Gastroesophageal sphincter (tissue), 4 donors: ENCODE measurements around the gene SLC25A33. TPM values are rescaled to one million over a fixed set of nuclear protein-coding genes. Genes with fewer than 3 reads are reported as not detected.
"Not testable (repeated sequence)": the region's sequence is repeated elsewhere in the genome, so short reads cannot be mapped to it uniquely, and the experiment has no call there.

Experiments
- ATAC-seq: fragments of 150-250 bp; one replicate; pipeline ENCODE4 v1.9.1; 2016; ENCODE audit warnings: mild to moderate bottlenecking, moderate library complexity
- H3K27ac ChIP-seq, 4 donors: fragments of 200-600 bp; sonication (generic) in 3 of 4; 1 replicate in 3 of 4; 2 replicates in 1 of 4; pipeline ENCODE4 v1.5.1; 2016 to 2019
- H3K27me3 ChIP-seq: fragments of 200-600 bp; sonication (generic); one replicate; pipeline ENCODE4 v1.5.1; 2019
- H3K36me3 ChIP-seq, 2 donors: fragments of 200-600 bp; sonication (generic); one replicate each; pipeline ENCODE4 v1.5.1; 2019; ENCODE audit warnings: control low read depth in 1 of 2
- H3K4me1 ChIP-seq, 3 donors: fragments of 200-600 bp; sonication (generic); 1 replicate in 2 of 3; 2 replicates in 1 of 3; pipeline ENCODE4 v1.5.1; 2016 to 2019; ENCODE audit warnings: control low read depth in 2 of 3
- H3K4me3 ChIP-seq, 2 donors: fragments of 200-600 bp; sonication (generic); one replicate each; pipeline ENCODE4 v1.5.1; 2019; ENCODE audit warnings: mild to moderate bottlenecking in 1 of 2, moderate library complexity in 1 of 2
- H3K9me3 ChIP-seq, 3 donors: fragments of 200-600 bp; sonication (generic); one replicate each; pipeline ENCODE4 v1.5.1; 2017 to 2019; ENCODE audit warnings: control low read depth in 2 of 3
- EP300 ChIP-seq: sonication (generic); formaldehyde crosslinking; IDR thresholded peaks from one replicate; pipeline ENCODE4 v1.6.1; 2017; ENCODE audit warnings: antibody characterized with exemption, mild to moderate bottlenecking
- POLR2A ChIP-seq, 2 donors: fragments of 450-650 bp; IDR thresholded peaks; one replicate each; pipeline ENCODE4 v1.6.1; 2017; ENCODE audit warnings: antibody characterized with exemption in 2 of 2, mild to moderate bottlenecking in 2 of 2, moderate library complexity in 1 of 2
- POLR2AphosphoS5 ChIP-seq: sonication (generic); formaldehyde crosslinking; IDR thresholded peaks from one replicate; pipeline ENCODE4 v1.6.1; 2017; ENCODE audit warnings: antibody characterized with exemption
- whole genome bisulfite sequencing, 2 donors: methylation state at CpG; one replicate each; pipeline ENCODE4 v1.1.5; 2018; ENCODE audit warnings: low coverage in 1 of 2; 5-methylcytosine and 5-hydroxymethylcytosine counted together
- total RNA-seq, 4 donors: library from RNA; depleted of rRNA; stranded (reverse); fragments of >200 nt; gene quantifications; one replicate each; pipeline ENCODE4 v1.1.0, GENCODE V29; 2016
- TF ChIP-seq, protein P1 (sequence below), 4 experiments: fragments of 200-600 bp in 2 of 4; fragments of 450-650 bp in 2 of 4; sonication (generic) in 1 of 4; IDR thresholded peaks; one replicate each; pipeline ENCODE4 v1.5.1; 2017 to 2019; ENCODE audit warnings: antibody characterized with exemption in 4 of 4, mild to moderate bottlenecking in 2 of 4, moderate library complexity in 2 of 4

SLC25A33 gene
- total RNA-seq, 4 donors from 2014 or later: 7.0 to 11.5 (median 10.5) TPM

DNA sequence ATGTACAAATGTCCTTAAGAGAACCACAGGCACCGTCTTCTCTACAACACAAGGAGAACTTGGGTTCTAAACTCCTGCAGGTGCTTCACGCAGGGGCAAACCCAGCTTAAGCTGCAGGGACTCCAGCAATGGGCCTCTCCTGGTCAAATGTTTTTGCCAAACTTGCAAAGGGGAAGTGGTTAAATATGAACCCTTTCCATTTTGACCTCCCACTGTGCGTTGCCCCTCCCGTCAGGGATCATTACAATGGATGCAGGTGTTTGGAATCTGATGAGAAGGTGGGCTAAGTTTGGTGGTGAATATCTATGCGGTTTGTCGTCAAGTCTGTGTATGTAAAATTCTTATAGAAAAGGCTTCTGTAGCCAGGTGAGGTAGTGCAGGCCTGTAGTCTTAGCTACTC is 29.1 kb upstream of the SLC25A33 start:
- no peaks in the 10 kb centered on the region for H3K9me3 ChIP-seq
- H3K4me1 ChIP-seq: no peaks in the 10 kb centered on the region
- H3K27me3 ChIP-seq: no peaks in the 10 kb centered on the region
- H3K27ac ChIP-seq: no peak overlapping the region
- ATAC-seq: no peak
- no peak for TF ChIP-seq POLR2A (IDR thresholded peaks at IDR 0.05)
- no peak for TF ChIP-seq EP300
- no peak for TF ChIP-seq POLR2AphosphoS5
- TF ChIP-seq, protein P1, sequence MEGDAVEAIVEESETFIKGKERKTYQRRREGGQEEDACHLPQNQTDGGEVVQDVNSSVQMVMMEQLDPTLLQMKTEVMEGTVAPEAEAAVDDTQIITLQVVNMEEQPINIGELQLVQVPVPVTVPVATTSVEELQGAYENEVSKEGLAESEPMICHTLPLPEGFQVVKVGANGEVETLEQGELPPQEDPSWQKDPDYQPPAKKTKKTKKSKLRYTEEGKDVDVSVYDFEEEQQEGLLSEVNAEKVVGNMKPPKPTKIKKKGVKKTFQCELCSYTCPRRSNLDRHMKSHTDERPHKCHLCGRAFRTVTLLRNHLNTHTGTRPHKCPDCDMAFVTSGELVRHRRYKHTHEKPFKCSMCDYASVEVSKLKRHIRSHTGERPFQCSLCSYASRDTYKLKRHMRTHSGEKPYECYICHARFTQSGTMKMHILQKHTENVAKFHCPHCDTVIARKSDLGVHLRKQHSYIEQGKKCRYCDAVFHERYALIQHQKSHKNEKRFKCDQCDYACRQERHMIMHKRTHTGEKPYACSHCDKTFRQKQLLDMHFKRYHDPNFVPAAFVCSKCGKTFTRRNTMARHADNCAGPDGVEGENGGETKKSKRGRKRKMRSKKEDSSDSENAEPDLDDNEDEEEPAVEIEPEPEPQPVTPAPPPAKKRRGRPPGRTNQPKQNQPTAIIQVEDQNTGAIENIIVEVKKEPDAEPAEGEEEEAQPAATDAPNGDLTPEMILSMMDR (IDR thresholded peaks at IDR 0.05): no peak
- WGBS, 2 donors: 92 to 98% methylated on average over 2 to 6 of the region's 6 CpGs
- H3K36me3 ChIP-seq: no peaks in the 10 kb centered on the region
- no peak overlapping the region for H3K4me3 ChIP-seq

DNA sequence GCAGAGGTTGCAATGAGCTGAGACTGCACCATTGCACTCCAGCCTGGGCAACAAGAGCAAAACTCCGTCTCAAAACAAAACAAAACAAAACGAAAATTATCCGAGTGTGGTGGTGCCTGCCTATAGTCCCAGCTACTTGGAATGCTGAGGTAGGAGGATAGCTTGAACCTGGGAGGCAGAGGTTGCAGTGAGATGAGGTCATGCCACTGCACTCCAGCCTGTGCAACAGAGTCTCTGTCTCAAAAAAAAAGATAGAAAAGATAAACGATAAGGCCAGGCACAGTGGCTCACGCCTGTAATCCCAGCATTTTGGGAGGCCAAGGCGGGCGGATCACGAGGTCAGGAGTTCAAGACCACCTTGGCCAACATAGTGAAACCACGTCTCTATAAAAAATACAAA is 23.7 kb upstream of the SLC25A33 start:
- not testable (repeated sequence) for H3K9me3 ChIP-seq, H3K4me3 ChIP-seq, H3K4me1 ChIP-seq, H3K27me3 ChIP-seq, H3K27ac ChIP-seq, ATAC-seq, H3K36me3 ChIP-seq
- WGBS, 2 donors: 91 to 93% methylated on average over 7 to 9 of the region's 9 CpGs

DNA sequence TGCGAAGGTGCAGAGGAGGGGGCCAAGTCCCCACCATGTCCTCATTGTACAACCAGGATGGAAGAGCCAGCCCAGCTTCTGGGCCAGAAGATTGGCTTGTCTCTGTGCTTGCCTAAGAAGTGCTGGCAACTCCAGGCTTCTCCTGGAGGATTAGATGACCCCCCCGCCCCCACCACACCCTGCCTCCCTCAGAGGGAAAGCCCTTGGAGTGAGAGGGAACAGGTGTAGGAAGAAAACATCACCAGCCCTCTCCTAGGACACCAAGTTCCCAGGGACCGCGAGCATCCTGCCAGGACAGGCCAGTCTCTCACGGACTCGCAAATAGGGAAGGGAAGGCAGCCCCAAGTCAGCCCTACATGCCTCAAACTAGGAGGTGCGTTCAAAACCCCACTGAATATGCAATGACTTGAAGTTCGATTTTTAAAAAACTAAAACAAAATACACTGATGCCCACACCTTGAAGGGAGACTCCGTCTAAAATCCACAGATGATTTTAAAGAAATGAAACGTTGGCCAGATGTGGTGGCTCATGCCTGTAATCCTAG is 20.7 kb upstream of the SLC25A33 start:
- H3K27ac ChIP-seq: no peak overlapping the region
- H3K9me3 ChIP-seq: no peaks in the 10 kb centered on the region
- no peaks in the 10 kb centered on the region for H3K36me3 ChIP-seq
- 58 to 76% methylated on average over 2 to 5 of the region's 10 CpGs for WGBS, 2 donors
- no peak for ATAC-seq
- TF ChIP-seq POLR2AphosphoS5: no peak
- TF ChIP-seq EP300: no peak
- TF ChIP-seq, protein P1 (IDR thresholded peaks at IDR 0.05): no peak
- no peak for TF ChIP-seq POLR2A (IDR thresholded peaks at IDR 0.05)
- no peaks in the 10 kb centered on the region for H3K4me1 ChIP-seq
- no peak overlapping the region for H3K4me3 ChIP-seq
- no peaks in the 10 kb centered on the region for H3K27me3 ChIP-seq

DNA sequence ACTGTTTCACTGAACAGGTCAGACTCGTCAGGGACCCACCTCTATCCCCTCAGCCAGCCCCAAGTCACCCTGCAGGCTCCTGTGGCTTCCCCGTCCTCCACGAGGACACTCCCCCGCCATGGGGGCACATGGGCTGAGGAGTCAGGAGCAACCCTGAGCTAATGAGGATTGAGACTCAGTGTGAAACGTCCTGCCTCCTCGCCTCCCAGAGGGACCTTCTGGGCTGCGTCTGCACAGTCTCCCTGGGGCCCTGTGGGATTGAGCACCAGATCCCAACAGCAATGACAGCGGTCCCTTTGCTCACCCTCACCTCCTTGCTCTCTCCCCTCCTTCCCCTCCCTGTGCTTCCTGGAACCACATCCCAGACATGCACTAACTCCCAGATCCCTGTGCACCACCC is 18.9 kb upstream of the SLC25A33 start:
- H3K9me3 ChIP-seq: no peaks in the 10 kb centered on the region
- TF ChIP-seq POLR2AphosphoS5: no peak
- no peak for TF ChIP-seq POLR2A (IDR thresholded peaks at IDR 0.05)
- no peak for TF ChIP-seq EP300
- TF ChIP-seq, protein P1 (IDR thresholded peaks at IDR 0.05): no peak
- H3K27me3 ChIP-seq: no peaks in the 10 kb centered on the region
- no peak overlapping the region for H3K27ac ChIP-seq
- H3K4me1 ChIP-seq: no peaks in the 10 kb centered on the region
- WGBS, 2 donors: 49% methylated on average over 4 of the region's 8 CpGs; no CpG with 5 or more reads in 1 of the 2 donors
- no peaks in the 10 kb centered on the region for H3K36me3 ChIP-seq
- no peak overlapping the region for H3K4me3 ChIP-seq
- ATAC-seq: no peak

DNA sequence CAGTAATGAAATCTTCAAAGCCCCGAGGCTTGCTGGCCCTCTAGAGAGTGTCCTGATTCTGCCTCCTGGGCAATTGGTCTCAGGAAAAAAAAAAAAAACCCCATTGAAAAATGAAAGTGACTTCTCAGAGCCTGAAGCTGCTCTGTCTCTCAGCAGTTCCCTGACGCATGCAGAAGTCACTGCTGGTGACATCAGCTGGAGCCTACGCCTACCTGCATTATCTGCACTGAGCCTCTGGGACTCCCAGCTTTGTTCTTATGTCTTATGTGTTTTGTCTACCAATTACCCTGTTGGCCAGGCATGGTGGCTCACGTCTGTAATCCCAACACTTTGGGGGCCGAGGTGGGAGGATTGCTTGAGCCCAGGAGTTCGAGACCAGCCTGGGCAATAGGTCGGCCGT is 10.1 kb upstream of the SLC25A33 start:
- no peak overlapping the region for H3K27ac ChIP-seq

More for the DNA sequence above, 10.1 kb upstream of the SLC25A33 start:
- ATAC-seq: no peak
- Histone ChIP-seq H3K27me3 (no peaks in the 10 kb centered on the region), H3K4me3 (no peak overlapping the region), H3K36me3 (no peaks in the 10 kb centered on the region), H3K4me1 (peaks cover 0 to 11% (median 0%) of the 10 kb centered on the region in 3 donors), H3K9me3 (no peaks in the 10 kb centered on the region)
- WGBS, 2 donors: 65% methylated on average over 8 of the region's 8 CpGs; no CpG with 5 or more reads in 1 of the 2 donors
- TF ChIP-seq, protein P1 (IDR thresholded peaks at IDR 0.05): no peak
- TF ChIP-seq POLR2A (IDR thresholded peaks at IDR 0.05): no peak
- TF ChIP-seq EP300: no peak
- TF ChIP-seq POLR2AphosphoS5: no peak
